Central memory CD8-positive, alpha-beta T cell (primary cell): ENCODE measurements around the gene GHR.

ENCODE experiments used
- ATAC-seq: fragments of 150-1000 bp; cut with Tn5 transposase; replicated peaks from 2 replicates; pipeline ENCODE4 v1.10.0; 2022; ENCODE audit warnings: mild to moderate bottlenecking, moderate FRiP score, moderate number of reproducible peaks; ENCODE audit not compliant: poor library complexity, severe bottlenecking; ENCODE audit errors: extremely low read depth
- DNase-seq, 2 donors: peaks; one replicate each; pipeline ENCODE4 v3.0.0; 2021; ENCODE audit warnings: low spot score in 2 of 2
- H3K27ac Mint-ChIP-seq: one replicate; pipeline ENCODE4 v1.8.0; 2022; ENCODE audit warnings: low read depth, mild to moderate bottlenecking, moderate library complexity, mixed read lengths
- H3K27me3 Mint-ChIP-seq: one replicate; pipeline ENCODE4 v1.8.0; 2022; ENCODE audit warnings: mixed read lengths
- H3K36me3 Mint-ChIP-seq: one replicate; pipeline ENCODE4 v1.8.0; 2022; ENCODE audit warnings: mild to moderate bottlenecking, moderate library complexity, mixed read lengths; ENCODE audit not compliant: insufficient read depth
- H3K4me1 Mint-ChIP-seq: one replicate; pipeline ENCODE4 v1.8.0; 2022; ENCODE audit warnings: mixed read lengths
- H3K4me3 Mint-ChIP-seq: one replicate; pipeline ENCODE4 v1.8.0; 2022; ENCODE audit warnings: mild to moderate bottlenecking, moderate library complexity, mixed read lengths
- H3K9me3 Mint-ChIP-seq: one replicate; pipeline ENCODE4 v1.8.0; 2022; ENCODE audit warnings: mixed read lengths

Gene GHR

GRCh38 chr5:42483472-42484154, 60.4 kb downstream of the GHR start:
- Mint-ChIP-seq H3K27me3 (peaks cover 10% of the 10 kb centered on the region), H3K9me3 (peaks cover 4% of the 10 kb centered on the region)
- no peak for DNase-seq

GRCh38 chr5:42487077-42487476, 63.8 kb downstream of the GHR start:
- DNase-seq = no peak
- peaks cover 10% of the 10 kb centered on the region for H3K27me3 Mint-ChIP-seq
- no peak for ATAC-seq

More at GRCh38 chr5:42483472-42484154, 60.4 kb downstream of the GHR start:
- Mint-ChIP-seq H3K36me3 (no peaks in the 10 kb centered on the region), H3K4me1 (no peaks in the 10 kb centered on the region), H3K27ac (no peak overlapping the region), H3K4me3 (no peak overlapping the region)
- no peak for ATAC-seq

GRCh38 chr5:42487821-42488220, 64.6 kb downstream of the GHR start:
- peaks cover 10% of the 10 kb centered on the region for H3K27me3 Mint-ChIP-seq

More at GRCh38 chr5:42487077-42487476, 63.8 kb downstream of the GHR start:
- Mint-ChIP-seq H3K36me3 (no peaks in the 10 kb centered on the region), H3K4me3 (no peak overlapping the region), H3K27ac (no peak overlapping the region), H3K9me3 (no peaks in the 10 kb centered on the region), H3K4me1 (no peaks in the 10 kb centered on the region)

GRCh38 chr5:42490831-42491230, 67.6 kb downstream of the GHR start:
- no peak overlapping the region for H3K4me3 Mint-ChIP-seq
- no peak for ATAC-seq
- H3K36me3 Mint-ChIP-seq = no peaks in the 10 kb centered on the region
- DNase-seq = no peak
- H3K27me3 Mint-ChIP-seq = peaks cover 4% of the 10 kb centered on the region
- H3K27ac Mint-ChIP-seq = no peak overlapping the region
- H3K4me1 Mint-ChIP-seq = no peaks in the 10 kb centered on the region
- H3K9me3 Mint-ChIP-seq = no peaks in the 10 kb centered on the region

More at GRCh38 chr5:42487821-42488220, 64.6 kb downstream of the GHR start:
- Mint-ChIP-seq H3K9me3 (no peaks in the 10 kb centered on the region), H3K36me3 (no peaks in the 10 kb centered on the region), H3K4me1 (no peaks in the 10 kb centered on the region), H3K27ac (no peak overlapping the region), H3K4me3 (no peak overlapping the region)
- ATAC-seq (no peak), DNase-seq (no peak)

GRCh38 chr5:42491699-42492098, 68.5 kb downstream of the GHR start:
- H3K27me3 Mint-ChIP-seq = no peaks in the 10 kb centered on the region
- H3K4me1 Mint-ChIP-seq = no peaks in the 10 kb centered on the region
- no peaks in the 10 kb centered on the region for H3K9me3 Mint-ChIP-seq
- H3K27ac Mint-ChIP-seq = no peak overlapping the region
- no peak overlapping the region for H3K4me3 Mint-ChIP-seq
- ATAC-seq (no peak), DNase-seq (no peak)
- H3K36me3 Mint-ChIP-seq = no peaks in the 10 kb centered on the region

GRCh38 chr5:42492974-42493373, 69.7 kb downstream of the GHR start:
- no peak overlapping the region for H3K27ac Mint-ChIP-seq
- no peaks in the 10 kb centered on the region for H3K4me1 Mint-ChIP-seq
- no peak overlapping the region for H3K4me3 Mint-ChIP-seq
- H3K27me3 Mint-ChIP-seq = no peaks in the 10 kb centered on the region
- DNase-seq (no peak), ATAC-seq (no peak)
- no peaks in the 10 kb centered on the region for H3K9me3 Mint-ChIP-seq
- H3K36me3 Mint-ChIP-seq = no peaks in the 10 kb centered on the region

- ATAC-seq = no peak
- H3K9me3 Mint-ChIP-seq = no peaks in the 10 kb centered on the region
- DNase-seq = no peak
- H3K27ac Mint-ChIP-seq = no peak overlapping the region
- H3K36me3 Mint-ChIP-seq = no peaks in the 10 kb centered on the region
- H3K4me1 Mint-ChIP-seq = no peaks in the 10 kb centered on the region
- H3K4me3 Mint-ChIP-seq = no peak overlapping the region
- H3K27me3 Mint-ChIP-seq = no peaks in the 10 kb centered on the region
Measured at GRCh38 chr5:42494414-42494813, 71.2 kb downstream of the GHR start.

- H3K27ac Mint-ChIP-seq = no peak overlapping the region
- ATAC-seq (no peak), DNase-seq (no peak)
- no peaks in the 10 kb centered on the region for H3K4me1 Mint-ChIP-seq
- no peaks in the 10 kb centered on the region for H3K36me3 Mint-ChIP-seq
- no peaks in the 10 kb centered on the region for H3K27me3 Mint-ChIP-seq
- no peaks in the 10 kb centered on the region for H3K9me3 Mint-ChIP-seq
- H3K4me3 Mint-ChIP-seq = no peak overlapping the region
Measured at GRCh38 chr5:42495914-42496313, 72.7 kb downstream of the GHR start.

GRCh38 chr5:42496397-42497156, 73.3 kb downstream of the GHR start:
- H3K4me3 Mint-ChIP-seq = no peak overlapping the region
- ATAC-seq = no peak

GRCh38 chr5:42498000-42498399, 74.8 kb downstream of the GHR start:
- no peaks in the 10 kb centered on the region for H3K36me3 Mint-ChIP-seq
- ATAC-seq (no peak), DNase-seq (no peak)
- H3K9me3 Mint-ChIP-seq = no peaks in the 10 kb centered on the region
- H3K4me1 Mint-ChIP-seq = no peaks in the 10 kb centered on the region
- no peak overlapping the region for H3K27ac Mint-ChIP-seq
- no peak overlapping the region for H3K4me3 Mint-ChIP-seq
- H3K27me3 Mint-ChIP-seq = no peaks in the 10 kb centered on the region

More at GRCh38 chr5:42496397-42497156, 73.3 kb downstream of the GHR start:
- Mint-ChIP-seq H3K9me3 (no peaks in the 10 kb centered on the region), H3K27ac (no peak overlapping the region), H3K27me3 (no peaks in the 10 kb centered on the region), H3K4me1 (no peaks in the 10 kb centered on the region), H3K36me3 (no peaks in the 10 kb centered on the region)
- no peak for DNase-seq

- no peaks in the 10 kb centered on the region for H3K4me1 Mint-ChIP-seq
- H3K4me3 Mint-ChIP-seq = no peak overlapping the region
- DNase-seq (no peak), ATAC-seq (no peak)
- H3K27me3 Mint-ChIP-seq = no peaks in the 10 kb centered on the region
- no peaks in the 10 kb centered on the region for H3K9me3 Mint-ChIP-seq
- no peaks in the 10 kb centered on the region for H3K36me3 Mint-ChIP-seq
- H3K27ac Mint-ChIP-seq = no peak overlapping the region
Measured at GRCh38 chr5:42499016-42499415, 75.8 kb downstream of the GHR start.

- no peak overlapping the region for H3K4me3 Mint-ChIP-seq
- no peak for ATAC-seq
Measured at GRCh38 chr5:42500003-42500599, 76.9 kb downstream of the GHR start.

More at GRCh38 chr5:42500003-42500599, 76.9 kb downstream of the GHR start:
- H3K36me3 Mint-ChIP-seq = no peaks in the 10 kb centered on the region
- H3K4me1 Mint-ChIP-seq = no peaks in the 10 kb centered on the region
- no peaks in the 10 kb centered on the region for H3K27me3 Mint-ChIP-seq
- H3K27ac Mint-ChIP-seq = no peak overlapping the region
- H3K9me3 Mint-ChIP-seq = no peaks in the 10 kb centered on the region
- no peak for DNase-seq
